DND-41 (cell line): Measurements from ENCODE around the gene PLEKHH1.
"Not testable (repeated sequence)": the region's sequence is repeated elsewhere in the genome, so short reads cannot be mapped to it uniquely, and the experiment has no call there.

Source experiments
- ATAC-seq: fragments of 200-7000 bp; cut with Tn5 transposase; 3 replicates; pipeline ENCODE4 v1.9.1; 2021; ENCODE audit warnings: low read depth; ENCODE audit not compliant: insufficient read depth
- DNase-seq: peaks from one replicate; pipeline ENCODE4 v3.0.0-alpha.2; 2020
- H2AFZ ChIP-seq: 2 replicates; pipeline ENCODE4 v1.6.0; 2012; ENCODE audit warnings: low read depth, low read length
- H3K27ac ChIP-seq: 2 replicates; pipeline ENCODE4 v1.5.1; 2012; ENCODE audit warnings: low read length, inconsistent platforms
- H3K27me3 ChIP-seq: fragments of 200-600 bp; sonication (generic); 2 replicates; pipeline ENCODE4 v1.6.0; 2012; ENCODE audit warnings: low read length, mild to moderate bottlenecking, inconsistent platforms; ENCODE audit not compliant: insufficient read depth, poor library complexity
- H3K36me3 ChIP-seq: 2 replicates; pipeline ENCODE4 v1.5.1; 2012; ENCODE audit warnings: low read length, inconsistent platforms; ENCODE audit not compliant: insufficient read depth
- H3K4me1 ChIP-seq: 2 replicates; pipeline ENCODE4 v1.5.1; 2012; ENCODE audit warnings: mild to moderate bottlenecking, low read length; ENCODE audit not compliant: insufficient read depth
- H3K4me2 ChIP-seq: 2 replicates; pipeline ENCODE4 v1.6.0; 2012; ENCODE audit warnings: mild to moderate bottlenecking, moderate library complexity, low read length, inconsistent platforms; ENCODE audit not compliant: insufficient read depth
- H3K4me3 ChIP-seq, 2 experiments: fragments of 200-600 bp in 1 of 2; shearing (Covaris generic) in 1 of 2; 2 replicates each; pipeline ENCODE4 v1.5.1; 2012 to 2016; ENCODE audit warnings: inconsistent platforms in 2 of 2, low read length in 2 of 2, mild to moderate bottlenecking in 2 of 2, low read depth in 1 of 2, moderate library complexity in 1 of 2
- H3K79me2 ChIP-seq: 2 replicates; pipeline ENCODE4 v1.6.0; 2012; ENCODE audit warnings: low read length, inconsistent platforms; ENCODE audit not compliant: insufficient read depth
- H3K9ac ChIP-seq: 2 replicates; pipeline ENCODE4 v1.6.0; 2012; ENCODE audit warnings: low read depth, mild to moderate bottlenecking, inconsistent platforms, low read length, moderate library complexity
- H3K9me3 ChIP-seq: 2 replicates; pipeline ENCODE4 v1.5.1; 2012; ENCODE audit warnings: low read length, moderate library complexity, mild to moderate bottlenecking, inconsistent platforms; ENCODE audit not compliant: insufficient read depth, severe bottlenecking
- H4K20me1 ChIP-seq: 2 replicates; pipeline ENCODE4 v1.6.0; 2012; ENCODE audit warnings: low read length; ENCODE audit not compliant: insufficient read depth
- EZH2 ChIP-seq: IDR thresholded peaks from 3 replicates; pipeline ENCODE4 v1.6.1; 2012; ENCODE audit warnings: borderline replicate concordance, low read depth, mild to moderate bottlenecking, moderate library complexity, low read length, inconsistent platforms; ENCODE audit not compliant: severe bottlenecking
- TF ChIP-seq, protein P1 (sequence below): IDR thresholded peaks from 2 replicates; pipeline ENCODE4 v1.5.1; 2012; ENCODE audit warnings: borderline replicate concordance, low read length, moderate library complexity, mild to moderate bottlenecking; ENCODE audit not compliant: poor library complexity, severe bottlenecking; ENCODE audit errors: extremely low read depth

PLEKHH1 gene

DNA sequence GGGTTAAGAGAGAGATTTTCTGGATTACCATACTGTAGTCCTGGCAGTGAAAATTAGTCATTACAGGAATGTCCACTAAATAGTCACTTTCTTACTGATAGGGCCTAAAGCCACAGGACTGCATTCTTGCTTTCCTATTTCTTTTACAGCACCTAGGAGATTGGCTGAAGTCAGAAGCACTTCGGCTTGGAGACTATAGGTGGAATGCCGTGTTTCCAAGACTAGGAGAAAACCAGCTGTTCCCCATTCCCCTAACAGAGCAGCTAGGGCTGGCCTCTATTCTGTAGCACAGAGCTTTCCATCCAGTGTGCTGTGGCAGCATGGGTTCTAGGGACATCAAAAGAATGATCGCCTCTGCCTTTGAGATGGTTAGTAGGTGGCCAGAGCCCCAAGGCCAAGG, 51.9 kb downstream of the PLEKHH1 start:
- Histone ChIP-seq H3K9me3 (no peaks in the 10 kb centered on the region), H3K4me1 (no peaks in the 10 kb centered on the region), H4K20me1 (no peaks in the 10 kb centered on the region), H3K36me3 (peaks cover 15% of the 10 kb centered on the region), H3K27me3 (no peaks in the 10 kb centered on the region), H3K9ac (no peak overlapping the region), H3K4me2 (no peak overlapping the region), H2AFZ (no peak overlapping the region), H3K79me2 (no peaks in the 10 kb centered on the region), H3K27ac (no peak overlapping the region), H3K4me3 (no peak overlapping the region)
- DNase-seq (no peak), ATAC-seq (no peak)
- no peak for TF ChIP-seq EZH2
- TF ChIP-seq, protein P1, sequence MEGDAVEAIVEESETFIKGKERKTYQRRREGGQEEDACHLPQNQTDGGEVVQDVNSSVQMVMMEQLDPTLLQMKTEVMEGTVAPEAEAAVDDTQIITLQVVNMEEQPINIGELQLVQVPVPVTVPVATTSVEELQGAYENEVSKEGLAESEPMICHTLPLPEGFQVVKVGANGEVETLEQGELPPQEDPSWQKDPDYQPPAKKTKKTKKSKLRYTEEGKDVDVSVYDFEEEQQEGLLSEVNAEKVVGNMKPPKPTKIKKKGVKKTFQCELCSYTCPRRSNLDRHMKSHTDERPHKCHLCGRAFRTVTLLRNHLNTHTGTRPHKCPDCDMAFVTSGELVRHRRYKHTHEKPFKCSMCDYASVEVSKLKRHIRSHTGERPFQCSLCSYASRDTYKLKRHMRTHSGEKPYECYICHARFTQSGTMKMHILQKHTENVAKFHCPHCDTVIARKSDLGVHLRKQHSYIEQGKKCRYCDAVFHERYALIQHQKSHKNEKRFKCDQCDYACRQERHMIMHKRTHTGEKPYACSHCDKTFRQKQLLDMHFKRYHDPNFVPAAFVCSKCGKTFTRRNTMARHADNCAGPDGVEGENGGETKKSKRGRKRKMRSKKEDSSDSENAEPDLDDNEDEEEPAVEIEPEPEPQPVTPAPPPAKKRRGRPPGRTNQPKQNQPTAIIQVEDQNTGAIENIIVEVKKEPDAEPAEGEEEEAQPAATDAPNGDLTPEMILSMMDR, result no peak

DNA sequence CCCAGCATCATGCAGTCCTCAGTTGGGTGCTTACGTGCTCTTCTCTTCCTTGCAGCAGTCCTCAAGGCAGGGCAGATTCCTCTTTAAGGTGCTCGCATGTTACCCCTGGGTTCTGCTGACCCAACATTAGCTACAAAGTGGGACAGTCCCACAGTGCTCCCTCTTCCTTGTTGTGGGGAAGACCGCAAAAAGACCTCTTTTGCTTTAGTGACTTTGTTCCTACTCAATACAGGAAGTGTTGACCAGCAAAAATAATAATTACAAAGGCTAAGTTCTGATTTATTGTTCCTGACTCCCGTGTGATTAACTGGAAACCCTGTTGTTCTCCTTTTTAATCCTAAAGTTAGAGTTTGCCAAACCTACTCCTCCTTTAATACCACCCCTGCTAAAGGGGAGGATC, 53.3 kb downstream of the PLEKHH1 start:
- no peak overlapping the region for H3K9ac ChIP-seq
- no peak overlapping the region for H3K4me3 ChIP-seq
- H3K4me2 ChIP-seq, result no peak overlapping the region
- H3K36me3 ChIP-seq, result peaks cover 28% of the 10 kb centered on the region
- H3K4me1 ChIP-seq, result no peaks in the 10 kb centered on the region
- TF ChIP-seq, protein P1, result no peak
- TF ChIP-seq EZH2, result no peak
- H3K9me3 ChIP-seq, result no peaks in the 10 kb centered on the region
- no peaks in the 10 kb centered on the region for H3K27me3 ChIP-seq
- H3K79me2 ChIP-seq, result no peaks in the 10 kb centered on the region
- H2AFZ ChIP-seq, result no peak overlapping the region
- no peaks in the 10 kb centered on the region for H4K20me1 ChIP-seq
- DNase-seq, result no peak
- ATAC-seq, result no peak
- H3K27ac ChIP-seq, result no peak overlapping the region

DNA sequence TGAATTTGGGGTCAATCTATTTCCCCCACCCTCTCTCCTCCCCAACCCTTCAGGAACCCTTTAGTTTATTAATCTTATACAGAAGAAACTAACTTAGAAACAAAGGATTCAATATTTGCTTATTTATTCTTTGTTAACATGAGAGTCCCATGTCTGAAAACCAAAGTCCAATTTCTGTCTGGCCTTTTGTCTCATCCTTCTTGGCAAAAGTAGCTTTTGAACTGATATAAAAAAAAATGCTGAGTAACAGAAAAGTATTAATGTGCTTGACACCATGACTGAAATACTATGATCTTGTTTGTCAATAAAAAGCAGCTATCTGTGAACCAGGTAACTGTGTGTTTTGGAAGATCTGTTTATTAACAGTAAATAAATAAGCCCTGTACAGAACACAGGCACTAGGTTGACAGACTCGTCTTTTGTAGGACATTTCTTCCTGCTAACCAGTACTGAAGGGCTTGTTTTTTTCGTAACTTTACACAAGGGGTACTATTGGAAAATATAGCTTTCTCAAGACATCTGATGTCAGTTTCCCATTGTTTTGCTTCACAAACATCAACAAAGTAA, 56.2 kb downstream of the PLEKHH1 start:
- H4K20me1 ChIP-seq, result peaks cover 2% of the 10 kb centered on the region; the same call in 1 of the 2 replicates
- no peak for ATAC-seq
- H3K9me3 ChIP-seq, result no peaks in the 10 kb centered on the region
- no peak for DNase-seq
- H3K27ac ChIP-seq, result no peak overlapping the region
- no peak overlapping the region for H3K9ac ChIP-seq
- TF ChIP-seq, protein P1, result no peak
- no peak for TF ChIP-seq EZH2
- no peak overlapping the region for H3K4me3 ChIP-seq
- H3K4me1 ChIP-seq, result no peaks in the 10 kb centered on the region
- H3K36me3 ChIP-seq, result peaks cover 54% of the 10 kb centered on the region
- no peaks in the 10 kb centered on the region for H3K27me3 ChIP-seq
- no peak overlapping the region for H2AFZ ChIP-seq
- no peak overlapping the region for H3K4me2 ChIP-seq
- H3K79me2 ChIP-seq, result no peaks in the 10 kb centered on the region

DNA sequence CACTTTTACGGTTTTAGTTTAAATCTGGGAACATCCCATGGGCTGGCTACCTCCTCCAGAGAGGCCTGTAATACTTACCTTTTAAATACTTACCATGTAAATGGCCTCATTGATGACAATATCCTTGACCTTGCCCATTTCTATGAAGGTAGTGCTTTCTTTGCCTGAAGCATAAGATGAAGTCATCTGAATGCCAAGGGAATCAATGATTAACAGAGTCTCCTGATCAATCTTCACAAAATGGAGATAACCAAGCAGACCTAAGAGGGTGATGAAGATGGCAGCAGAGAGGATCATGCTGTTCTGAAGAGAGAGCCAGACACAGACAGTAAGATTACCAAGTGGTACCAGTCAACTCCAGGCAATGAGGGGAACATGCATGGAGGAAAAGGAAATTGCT, 60.6 kb downstream of the PLEKHH1 start:
- not testable (repeated sequence) for H3K27ac ChIP-seq, H3K27me3 ChIP-seq, H3K4me3 ChIP-seq, H3K4me2 ChIP-seq, H4K20me1 ChIP-seq, H2AFZ ChIP-seq, DNase-seq, ATAC-seq, H3K9ac ChIP-seq, H3K9me3 ChIP-seq
- peaks cover 47% of the 10 kb centered on the region for H3K36me3 ChIP-seq
- peaks cover 30% of the 10 kb centered on the region for H3K79me2 ChIP-seq
- H3K4me1 ChIP-seq, result peaks cover 20% of the 10 kb centered on the region
